Endothelial cell of umbilical vein (primary cell): Measurements from ENCODE around the gene CD34. TPM values are rescaled to one million over a fixed set of nuclear protein-coding genes. Genes with fewer than 3 reads are reported as not detected.

Source experiments
- BruUV-seq: library from RNA; stranded (reverse); fragments of 400-500 nt; replicated peaks from 2 replicates; lab custom pipeline; 2021; lab: Mats Ljungman, UMichigan
- CTCF ChIA-PET: fragments of 300-600, 350-600 bp; sonication (Branson Sonifier 250); formaldehyde crosslinking; loops from one replicate; lab custom pipeline; 2021; ENCODE audit warnings: antibody characterized with exemption, inconsistent platforms; lab: Charles Lee
- POLR2A ChIA-PET: fragments of 300-600, 350-600 bp; sonication (Branson Sonifier 250); formaldehyde crosslinking; loops from one replicate; lab custom pipeline; 2021; ENCODE audit warnings: antibody characterized with exemption, inconsistent platforms; lab: Charles Lee
- DNase-seq: peaks from one replicate; pipeline ENCODE4 v3.0.0-alpha.2; 2011; ENCODE audit warnings: low read depth, low spot score
- FAIRE-seq: peaks from 2 replicates; lab custom pipeline; 2011; peaks lifted over from hg19 to GRCh38; lab: Jason Lieb, UNC
- H2AFZ ChIP-seq: 2 replicates; pipeline ENCODE4 v1.6.0; 2012; ENCODE audit warnings: low read depth, low read length, control low read depth, inconsistent platforms
- H3K27ac ChIP-seq: 2 replicates; pipeline ENCODE4 v1.5.1; 2011; ENCODE audit warnings: low read depth, mild to moderate bottlenecking, control low read depth, low read length, moderate library complexity; ENCODE audit not compliant: insufficient read depth
- H3K27me3 ChIP-seq, 2 experiments: 2 replicates each; pipeline versions ENCODE4 v1.6.0 to v1.6.1; 2011; ENCODE audit warnings: low read length in 2 of 2, mixed read lengths in 1 of 2; ENCODE audit not compliant: control insufficient read depth in 2 of 2, insufficient read depth in 2 of 2
- H3K36me3 ChIP-seq, 2 experiments: 2 replicates in 1 of 2; 3 replicates in 1 of 2; pipeline ENCODE4 v1.5.1; 2011; ENCODE audit warnings: low read length in 2 of 2, mild to moderate bottlenecking in 1 of 2, moderate library complexity in 1 of 2; ENCODE audit not compliant: control insufficient read depth in 2 of 2, insufficient read depth in 2 of 2; ENCODE audit errors: extremely low read depth in 1 of 2
- H3K4me1 ChIP-seq: 3 replicates; pipeline ENCODE4 v1.5.1; 2011; ENCODE audit warnings: mild to moderate bottlenecking, low read length; ENCODE audit not compliant: control insufficient read depth, insufficient read depth; ENCODE audit errors: extremely low read depth
- H3K4me2 ChIP-seq: 2 replicates; pipeline ENCODE4 v1.6.1; 2011; ENCODE audit warnings: low read length, control low read depth, mixed read lengths; ENCODE audit not compliant: insufficient read depth
- H3K4me3 ChIP-seq, 3 experiments: fragments of 200-600 bp in 1 of 3; sonication (generic), shearing (Covaris generic) in 1 of 3; replicated peaks in 1 of 3; 2 replicates each; pipeline ENCODE4 v1.5.1; 2011 to 2016; ENCODE audit warnings: control low read depth in 3 of 3, low read length in 3 of 3, mild to moderate bottlenecking in 2 of 3, inconsistent platforms in 1 of 3, low read depth in 1 of 3, moderate library complexity in 1 of 3; ENCODE audit not compliant: insufficient read depth in 1 of 3
- H3K79me2 ChIP-seq: 2 replicates; pipeline ENCODE4 v1.6.0; 2012; ENCODE audit warnings: low read length, inconsistent platforms; ENCODE audit not compliant: control insufficient read depth, insufficient read depth
- H3K9ac ChIP-seq: replicated peaks from 2 replicates; pipeline ENCODE3; 2011; ENCODE audit warnings: low read length, control low read depth; ENCODE audit not compliant: insufficient read depth; ENCODE audit errors: extremely low read depth
- H3K9me1 ChIP-seq: replicated peaks from 3 replicates; pipeline ENCODE4 v1.6.0; 2011; ENCODE audit warnings: mild to moderate bottlenecking, low read length; ENCODE audit not compliant: control insufficient read depth, insufficient read depth; ENCODE audit errors: extremely low read depth
- H3K9me3 ChIP-seq: replicated peaks from 2 replicates; pipeline ENCODE4 v1.5.1; 2012; ENCODE audit warnings: low read length, inconsistent platforms; ENCODE audit not compliant: control insufficient read depth, insufficient read depth
- H4K20me1 ChIP-seq: replicated peaks from 2 replicates; pipeline ENCODE3; 2011; ENCODE audit warnings: mild to moderate bottlenecking, low read length; ENCODE audit not compliant: control insufficient read depth, insufficient read depth; ENCODE audit errors: extremely low read depth
- EZH2 ChIP-seq: IDR thresholded peaks from 2 replicates; pipeline ENCODE4 v1.6.1; 2012; ENCODE audit warnings: borderline replicate concordance, low read depth, mild to moderate bottlenecking, moderate library complexity, low read length, inconsistent platforms; ENCODE audit not compliant: severe bottlenecking
- FOS ChIP-seq: IDR thresholded peaks from 2 replicates; pipeline ENCODE4 v1.6.1; 2011; ENCODE audit warnings: mild to moderate bottlenecking, low read length, moderate library complexity, borderline replicate concordance; ENCODE audit not compliant: insufficient read depth
- GATA2 ChIP-seq: IDR thresholded peaks from 2 replicates; pipeline ENCODE4 v1.7.0; 2011; ENCODE audit warnings: low read depth, mild to moderate bottlenecking, moderate library complexity, mixed read lengths, low read length; ENCODE audit not compliant: insufficient read length, insufficient read depth
- JUN ChIP-seq: IDR thresholded peaks from 2 replicates; pipeline ENCODE4 v1.6.1; 2011; ENCODE audit warnings: borderline replicate concordance, low read depth; ENCODE audit not compliant: insufficient read length, insufficient read depth
- MYC ChIP-seq: IDR thresholded peaks from one replicate; pipeline ENCODE4 v1.6.1; 2011; ENCODE audit warnings: mild to moderate bottlenecking, low read depth, low read length
- POLR2A ChIP-seq: IDR thresholded peaks from 2 replicates; pipeline ENCODE4 v1.6.1; 2012; ENCODE audit warnings: low read depth, mild to moderate bottlenecking, control low read depth, low read length
- POLR2AphosphoS5 ChIP-seq: IDR thresholded peaks from 2 replicates; pipeline ENCODE4 v1.6.1; 2012; ENCODE audit warnings: low read depth, mild to moderate bottlenecking, control low read depth, low read length, moderate library complexity; ENCODE audit not compliant: insufficient read depth
- dilution Hi-C: fragments of 300-500 bp; cut with MboI; formaldehyde crosslinking; loops from one replicate; pipeline ENCODE4 v1.15.0; 2019; ENCODE audit warnings: low sequenced_read_pairs; ENCODE audit not compliant: extremely low pct_ligation_motif_present
- intact Hi-C: fragments of 100-400 bp; cut with micrococcal nuclease; formaldehyde crosslinking; loops from one replicate; pipeline ENCODE4 v1.10.0; 2022
- polyA plus RNA-seq, 4 experiments: library from polyadenylated mRNA; depleted of rRNA in 3 of 4; stranded (reverse) in 3 of 4; unstranded in 1 of 4; fragments of >200 nt; gene quantifications; 2 replicates each; pipeline versions ENCODE4 v1.2.1 to v1.2.3, GENCODE V29; 2011 to 2012; ENCODE audit warnings: missing spikeins in 1 of 4
- total RNA-seq: library from RNA; stranded (reverse); gene quantifications from 2 replicates; pipeline ENCODE4 v1.2.3, GENCODE V29; 2021
- TF ChIP-seq, protein P1 (sequence below), 2 donors: IDR thresholded peaks; 1 replicate in 1 of 2; 2 replicates in 1 of 2; pipeline ENCODE4 v1.5.1; 2011; ENCODE audit warnings: low read length in 2 of 2, mild to moderate bottlenecking in 2 of 2, moderate library complexity in 2 of 2, control low read depth in 1 of 2, inconsistent platforms in 1 of 2, low read depth in 1 of 2; ENCODE audit not compliant: insufficient read depth in 1 of 2; ENCODE audit errors: extremely low read depth in 1 of 2
- TF ChIP-seq, protein P2 (sequence below): IDR thresholded peaks from 2 replicates; pipeline ENCODE4 v1.6.1; 2011; ENCODE audit not compliant: insufficient read depth, insufficient read length

CD34 gene
- total and polyA plus RNA-seq, 2 donors (not counting 3 experiments of a cell fraction or from before 2014, with no cell fraction given) = 102 to 174 TPM

DNA sequence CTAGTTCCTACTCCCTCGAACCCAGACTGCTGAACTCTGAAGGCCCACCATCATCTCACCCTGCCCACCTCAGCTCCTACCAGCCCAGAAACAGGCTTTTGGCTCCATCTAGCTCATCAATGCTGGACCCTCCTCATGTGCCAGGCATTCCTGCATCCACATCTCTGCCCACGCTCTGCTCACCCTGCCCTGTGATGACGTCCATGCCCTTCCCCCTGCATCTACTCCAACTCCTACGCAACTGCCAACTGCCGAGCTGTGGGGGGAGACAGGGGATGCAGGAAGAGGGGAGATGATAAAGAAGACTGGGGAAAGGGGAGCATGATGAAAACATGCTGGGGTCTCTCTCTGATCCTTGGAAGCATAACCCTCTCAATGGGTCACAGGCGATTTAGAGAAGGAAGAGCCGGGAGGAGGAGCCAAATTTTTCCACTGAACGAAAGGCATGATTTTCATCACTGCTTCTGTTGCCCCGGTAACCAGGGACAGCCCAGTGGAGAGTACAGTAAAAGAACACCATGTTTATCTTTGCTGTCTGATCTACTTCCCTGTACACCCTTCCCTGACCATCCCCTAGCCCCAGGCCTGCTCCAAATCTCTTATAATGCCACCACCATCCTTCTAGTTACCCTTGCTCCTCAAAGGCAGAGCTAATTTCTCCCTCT, 44.3 kb downstream of the CD34 start:
- BruUV-seq = no TSS peak
- Histone ChIP-seq H3K4me3 (no peak overlapping the region), H3K9me3 (no peaks in the 10 kb centered on the region), H3K27me3 (no peaks in the 10 kb centered on the region), H4K20me1 (no peaks in the 10 kb centered on the region), H3K36me3 (peaks cover 4 to 19% of the 10 kb centered on the region in 2 experiments), H3K79me2 (peaks cover 52% of the 10 kb centered on the region), H3K9ac (no peak overlapping the region), H3K4me1 (peaks cover 22% of the 10 kb centered on the region), H3K4me2 (no peak overlapping the region), H3K27ac (no peak overlapping the region), H3K9me1 (no peaks in the 10 kb centered on the region), H2AFZ (no peak overlapping the region)
- CTCF ChIA-PET = interaction anchor here (3.0 to 19.1 kb wide), 3 partner anchors 11 to 34 kb away, joined by 16 to 634 read pairs (median 132); no protein-coding TSS in a partner anchor
- TF ChIP-seq POLR2AphosphoS5 (no peak), MYC (no peak), JUN (no peak), GATA2 (no peak), EZH2 (no peak), POLR2A (no peak), FOS (no peak)
- TF ChIP-seq, protein P1, sequence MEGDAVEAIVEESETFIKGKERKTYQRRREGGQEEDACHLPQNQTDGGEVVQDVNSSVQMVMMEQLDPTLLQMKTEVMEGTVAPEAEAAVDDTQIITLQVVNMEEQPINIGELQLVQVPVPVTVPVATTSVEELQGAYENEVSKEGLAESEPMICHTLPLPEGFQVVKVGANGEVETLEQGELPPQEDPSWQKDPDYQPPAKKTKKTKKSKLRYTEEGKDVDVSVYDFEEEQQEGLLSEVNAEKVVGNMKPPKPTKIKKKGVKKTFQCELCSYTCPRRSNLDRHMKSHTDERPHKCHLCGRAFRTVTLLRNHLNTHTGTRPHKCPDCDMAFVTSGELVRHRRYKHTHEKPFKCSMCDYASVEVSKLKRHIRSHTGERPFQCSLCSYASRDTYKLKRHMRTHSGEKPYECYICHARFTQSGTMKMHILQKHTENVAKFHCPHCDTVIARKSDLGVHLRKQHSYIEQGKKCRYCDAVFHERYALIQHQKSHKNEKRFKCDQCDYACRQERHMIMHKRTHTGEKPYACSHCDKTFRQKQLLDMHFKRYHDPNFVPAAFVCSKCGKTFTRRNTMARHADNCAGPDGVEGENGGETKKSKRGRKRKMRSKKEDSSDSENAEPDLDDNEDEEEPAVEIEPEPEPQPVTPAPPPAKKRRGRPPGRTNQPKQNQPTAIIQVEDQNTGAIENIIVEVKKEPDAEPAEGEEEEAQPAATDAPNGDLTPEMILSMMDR (IDR thresholded peaks at IDR 0.05; ENCODE audit: extremely low read depth in 1 of 2, insufficient read depth in 1 of 2, low read depth in 1 of 2, low read length in 2 of 2) = no peak
- TF ChIP-seq, protein P2, sequence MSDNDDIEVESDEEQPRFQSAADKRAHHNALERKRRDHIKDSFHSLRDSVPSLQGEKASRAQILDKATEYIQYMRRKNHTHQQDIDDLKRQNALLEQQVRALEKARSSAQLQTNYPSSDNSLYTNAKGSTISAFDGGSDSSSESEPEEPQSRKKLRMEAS = no peak
- dilution Hi-C loops = no loop called here
- DNase-seq (no peak), FAIRE-seq (no peak)
- POLR2A ChIA-PET = no interaction called here
- intact Hi-C loops = loop anchor here (5.0 kb wide), 1 partner anchor 376 kb away; the partner anchor contains the start of gene PLXNA2
